Activated T-cell treated with anti-CD3 and anti-CD28 coated beads for 48 hours (primary cell): ENCODE measurements around the gene PRR15.

Source experiments
- DNase-seq: peaks from one replicate; pipeline ENCODE4 v3.0.0-alpha.2; 2020; ENCODE audit warnings: low read depth

PRR15 gene

DNA sequence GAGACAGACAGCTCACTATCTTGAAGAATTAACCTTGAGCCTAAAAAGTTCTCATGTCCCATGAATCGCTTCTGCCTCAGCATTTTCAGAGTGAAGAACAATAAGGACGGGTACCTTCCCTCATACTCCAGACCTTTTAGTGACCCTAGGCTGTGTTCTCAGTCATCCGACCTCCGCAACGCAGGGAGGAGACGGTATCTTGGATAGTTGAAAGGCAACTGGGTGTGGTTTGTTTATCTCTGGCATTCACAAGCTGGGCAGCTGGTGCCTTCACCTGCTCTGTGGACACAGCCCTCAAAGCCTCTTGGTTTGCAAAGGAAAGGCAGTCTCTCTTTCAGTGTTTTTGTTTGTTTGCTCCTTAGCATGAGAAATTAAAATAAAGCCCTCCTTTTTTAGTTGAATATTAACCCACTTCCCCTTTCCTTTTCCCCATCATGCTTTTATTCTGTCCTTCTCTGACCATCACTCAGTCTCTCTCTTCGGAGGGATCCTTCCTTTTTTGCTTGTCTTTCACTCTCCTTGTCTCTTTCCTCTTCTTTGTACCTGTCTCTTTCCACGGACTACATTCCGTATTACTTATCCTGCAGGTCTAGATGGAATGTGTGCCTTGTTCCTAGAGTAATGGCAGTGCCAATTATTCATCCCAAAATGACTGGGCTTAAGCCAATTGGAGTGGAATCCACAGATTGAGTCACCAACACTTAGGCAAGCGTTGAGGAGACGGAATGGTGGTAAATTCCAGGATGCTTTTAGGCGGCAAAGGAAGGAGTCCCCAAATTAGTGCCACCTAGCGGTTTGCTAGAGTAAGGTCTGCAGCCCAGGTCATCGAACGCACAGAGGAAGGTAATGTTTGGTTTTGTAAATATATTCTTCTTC lies 45.8 kb downstream of the PRR15 start:
- no peak for DNase-seq

DNA sequence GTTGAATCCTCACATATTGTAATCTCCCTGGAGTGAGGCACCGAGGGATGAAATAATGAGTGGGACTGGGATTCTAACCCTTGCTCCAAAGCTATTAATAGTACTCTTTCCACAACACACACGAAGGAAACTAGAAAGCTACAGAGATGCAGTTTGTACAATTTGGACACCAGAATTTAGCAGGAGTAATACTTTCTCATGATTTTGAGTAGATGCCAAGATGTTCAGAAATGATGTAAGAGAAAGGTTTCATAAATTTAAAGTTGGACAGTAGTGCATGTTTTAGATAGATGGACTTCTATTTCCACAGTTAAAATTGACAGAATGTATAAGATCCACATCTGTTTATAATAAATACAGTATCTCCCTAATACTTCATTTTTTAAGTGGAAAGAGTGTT lies 46.5 kb downstream of the PRR15 start:
- DNase-seq: no peak

DNA sequence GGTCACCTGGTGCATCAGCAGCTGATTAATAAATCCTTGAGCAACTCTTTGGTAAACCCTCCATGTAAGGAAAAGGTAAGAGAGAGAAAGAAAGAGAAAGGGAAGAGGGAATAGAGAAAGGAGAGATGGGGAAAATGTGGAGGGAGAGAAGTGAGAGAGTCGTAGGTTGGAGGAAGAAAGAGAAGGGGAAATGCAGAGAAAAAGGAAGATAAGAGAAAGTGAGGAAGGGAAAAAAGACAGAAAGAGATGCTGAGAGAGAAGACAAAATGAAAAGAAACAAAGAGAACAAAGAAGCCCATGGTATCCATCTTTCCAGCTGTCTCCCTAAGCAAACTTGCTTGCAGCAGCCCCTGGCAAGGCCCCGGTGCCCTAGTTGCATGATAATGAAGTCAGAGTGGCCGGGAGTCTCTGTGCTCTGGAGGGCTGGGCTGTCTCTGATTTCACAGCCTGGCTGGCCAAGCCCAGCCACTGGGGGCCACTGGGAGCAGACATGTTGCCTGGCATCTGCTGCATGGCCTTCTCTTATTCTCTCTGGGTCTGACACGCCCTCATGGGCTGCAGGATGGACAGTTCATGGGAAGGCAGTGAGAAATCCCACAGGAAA lies 48.4 kb downstream of the PRR15 start:
- no peak for DNase-seq

DNA sequence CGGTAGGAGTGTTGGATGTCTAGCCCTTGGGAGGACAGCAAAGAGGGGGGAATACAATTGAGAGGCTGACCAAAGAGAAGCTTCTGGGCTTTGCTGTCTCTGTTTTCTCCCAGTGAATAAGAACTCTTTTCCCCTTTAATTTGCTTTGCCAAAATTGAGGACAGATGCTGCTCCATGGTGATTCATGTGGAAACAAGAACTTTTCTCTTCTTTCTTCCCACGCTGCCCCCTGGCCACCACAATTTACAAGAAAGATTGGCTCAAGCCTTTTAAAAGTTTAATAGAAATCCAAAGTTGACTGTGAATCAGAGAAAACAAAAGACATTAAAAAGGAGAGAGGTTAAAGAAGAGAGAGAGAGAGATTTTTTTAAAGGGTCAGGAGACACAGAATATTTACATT lies 49.0 kb downstream of the PRR15 start:
- DNase-seq: no peak

DNA sequence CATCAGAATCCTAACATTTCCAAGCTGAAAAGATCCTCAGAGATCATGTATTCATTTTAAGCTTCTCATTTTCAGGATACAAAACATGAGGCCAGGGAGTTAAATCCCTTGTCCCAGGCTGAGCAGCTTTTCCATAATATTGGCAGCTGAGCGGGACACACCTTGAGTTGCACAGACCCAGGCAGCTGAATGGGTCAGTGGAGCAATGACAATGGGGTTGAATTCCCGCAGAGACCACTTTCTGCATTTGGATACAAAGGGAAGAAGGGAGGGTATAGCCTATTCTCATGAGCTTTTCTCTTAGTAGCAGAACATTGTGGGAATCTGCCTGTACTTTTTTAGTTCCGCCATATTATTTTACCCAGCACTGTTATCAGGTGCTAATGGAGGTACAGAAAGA lies 49.5 kb downstream of the PRR15 start:
- no peak for DNase-seq

DNA sequence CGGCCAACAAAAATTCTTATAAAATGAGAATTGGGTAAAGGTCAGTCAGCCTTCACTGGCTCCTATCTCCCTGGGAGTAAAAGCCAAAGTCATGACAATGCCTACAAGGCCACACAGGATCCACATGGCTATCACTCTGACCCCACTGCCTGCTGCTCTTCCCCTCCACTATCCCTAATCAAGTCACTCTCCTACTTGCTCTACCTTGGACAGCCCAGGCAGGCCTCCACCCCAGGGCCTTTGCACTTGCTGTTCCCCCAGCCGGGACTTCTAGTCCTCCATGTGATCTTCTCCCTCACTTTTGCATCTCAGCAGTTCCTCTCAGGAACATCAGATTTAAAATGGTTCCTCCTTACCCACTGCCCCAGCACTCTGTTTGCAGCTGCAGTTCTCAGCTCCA lies 50.6 kb downstream of the PRR15 start:
- no peak for DNase-seq
